K562 (cell line): ENCODE data around the gene PHKG1. TPM values are rescaled to one million over a fixed set of nuclear protein-coding genes. Genes with fewer than 3 reads are reported as not detected.

Experiments
- ATAC-seq: fragments of 200-7000 bp; cut with Tn5 transposase; 3 replicates; pipeline ENCODE4 v1.9.1; 2020; ENCODE audit warnings: moderate library complexity
- BruUV-seq: library from RNA; stranded (reverse); fragments of 400-500 nt; replicated peaks from 2 replicates; lab custom pipeline; 2021; lab: Mats Ljungman, UMichigan
- CTCF ChIA-PET: fragments of 300-600 bp; formaldehyde crosslinking; extraction: SDS; loops from one replicate; lab custom pipeline; 2021; ENCODE audit warnings: low intra/inter-chr PET ratio; lab: Yijun Ruan, JAX
- POLR2A ChIA-PET: fragments of 300-600, 350-650 bp; sonication (Branson Sonifier 250); formaldehyde crosslinking; extraction: SDS; loops from one replicate; lab custom pipeline; 2021; ENCODE audit warnings: antibody characterized with exemption, inconsistent platforms; lab: Yijun Ruan, JAX
- DNase-seq, 4 experiments: peaks; one replicate each; pipeline versions ENCODE4 v3.0.0 to v3.0.0-alpha.2; 2011 to 2018; ENCODE audit warnings: low spot score in 3 of 4, mixed read lengths in 3 of 4; ENCODE audit errors: extremely low read depth in 1 of 4
- FAIRE-seq: peaks from 2 replicates; lab custom pipeline; 2011; peaks lifted over from hg19 to GRCh38; lab: Jason Lieb, UNC
- H2AFZ ChIP-seq: 2 replicates; pipeline ENCODE4 v1.6.0; 2011; ENCODE audit warnings: low read depth, low read length, control low read depth, inconsistent platforms
- H3K27ac ChIP-seq: fragments of 200-600 bp; 3 replicates; pipeline ENCODE4 v1.8.0; 2011; ENCODE audit warnings: low read depth, mild to moderate bottlenecking, control low read depth, inconsistent platforms, low read length, moderate library complexity, mixed read lengths; ENCODE audit errors: extremely low read depth
- H3K27me3 ChIP-seq, 2 experiments: fragments of 300-600 bp in 1 of 2; 2 replicates in 1 of 2; 3 replicates in 1 of 2; pipeline versions ENCODE4 v1.6.0 to v1.8.0; 2011; ENCODE audit warnings: inconsistent platforms in 2 of 2, low read length in 2 of 2, mild to moderate bottlenecking in 1 of 2, mixed read lengths in 1 of 2, moderate library complexity in 1 of 2; ENCODE audit not compliant: control insufficient read depth in 2 of 2, insufficient read depth in 2 of 2
- H3K36me3 ChIP-seq: fragments of 300-600 bp; 3 replicates; pipeline ENCODE4 v1.8.0; 2011; ENCODE audit warnings: mild to moderate bottlenecking, low read length, inconsistent platforms; ENCODE audit not compliant: control insufficient read depth, insufficient read depth
- H3K4me1 ChIP-seq, 2 experiments: fragments of 200-600 bp in 1 of 2; replicated peaks in 1 of 2; 2 replicates in 1 of 2; 3 replicates in 1 of 2; pipeline versions ENCODE4 v1.5.1 to v1.8.0; 2011; ENCODE audit warnings: inconsistent platforms in 2 of 2, low read length in 2 of 2, mild to moderate bottlenecking in 1 of 2, mixed read lengths in 1 of 2, moderate library complexity in 1 of 2; ENCODE audit not compliant: control insufficient read depth in 2 of 2, insufficient read depth in 2 of 2
- H3K4me2 ChIP-seq: 2 replicates; pipeline ENCODE4 v1.6.1; 2011; ENCODE audit warnings: low read length, control low read depth, inconsistent platforms, mixed read lengths; ENCODE audit not compliant: insufficient read depth
- H3K4me3 ChIP-seq: fragments of 200-600 bp; sonication (generic), shearing (Covaris generic); 2 replicates; pipeline ENCODE4 v1.5.1; 2016; ENCODE audit warnings: control low read depth, inconsistent platforms
- H3K79me2 ChIP-seq: fragments of 200-600 bp; 3 replicates; pipeline ENCODE4 v1.8.0; 2011; ENCODE audit warnings: low read length, inconsistent platforms; ENCODE audit not compliant: control insufficient read depth, insufficient read depth
- H3K9ac ChIP-seq, 2 experiments: 2 replicates each; pipeline versions ENCODE4 v1.6.0 to v1.6.1; 2011; ENCODE audit warnings: low read depth in 2 of 2, low read length in 2 of 2, control low read depth in 1 of 2, inconsistent platforms in 1 of 2, mild to moderate bottlenecking in 1 of 2, mixed read lengths in 1 of 2; ENCODE audit not compliant: insufficient read depth in 1 of 2
- H3K9me1 ChIP-seq: one replicate; pipeline ENCODE4 v1.6.0; 2011; ENCODE audit warnings: inconsistent platforms, mild to moderate bottlenecking, low read length, moderate library complexity; ENCODE audit not compliant: control insufficient read depth, insufficient read depth
- H3K9me3 ChIP-seq: replicated peaks from 2 replicates; pipeline ENCODE4 v1.5.1; 2011; ENCODE audit warnings: low read depth, low read length, inconsistent platforms; ENCODE audit not compliant: control insufficient read depth, insufficient read depth
- H4K20me1 ChIP-seq: replicated peaks from 2 replicates; pipeline ENCODE4 v1.6.1; 2011; ENCODE audit warnings: low read length, inconsistent platforms, mixed read lengths; ENCODE audit not compliant: control insufficient read depth, insufficient read depth
- ATF3 ChIP-seq, 2 experiments: fragments of 450-650 bp in 1 of 2; sonication (generic) in 1 of 2; formaldehyde crosslinking in 1 of 2; IDR thresholded peaks in 1 of 2; conservative IDR thresholded peaks in 1 of 2; 2 replicates each; pipeline versions ENCODE4 v1.6.1 to v1.8.1; 2016 to 2023; ENCODE audit warnings: mild to moderate bottlenecking in 2 of 2, moderate library complexity in 2 of 2, inconsistent platforms in 1 of 2, missing genetic modification reagents in 1 of 2
- ATF7 ChIP-seq: fragments of 450-650 bp; IDR thresholded peaks from 2 replicates; pipeline ENCODE4 v1.7.1; 2014; ENCODE audit warnings: mild to moderate bottlenecking, moderate library complexity
- CREB3L1 ChIP-seq: fragments of 450-650 bp; IDR thresholded peaks from 2 replicates; pipeline ENCODE4 v1.6.1; 2014; ENCODE audit warnings: low read depth, mild to moderate bottlenecking, moderate library complexity, borderline replicate concordance
- ESRRA ChIP-seq: fragments of 450-650 bp; IDR thresholded peaks from 2 replicates; pipeline ENCODE4 v1.6.1; 2014; ENCODE audit warnings: low read depth, mild to moderate bottlenecking, moderate library complexity, borderline replicate concordance
- HMG20A ChIP-seq: fragments of 450-650 bp; formaldehyde crosslinking; conservative IDR thresholded peaks from 2 replicates; pipeline ENCODE4 v1.4.0; 2020; ENCODE audit warnings: mild to moderate bottlenecking, mixed read lengths
- KDM5B ChIP-seq: fragments of 200-600 bp; sonication (generic); IDR thresholded peaks from 2 replicates; pipeline ENCODE4 v1.6.1; 2012; ENCODE audit warnings: low read depth, mild to moderate bottlenecking, moderate library complexity, low read length, control low read depth, inconsistent platforms; ENCODE audit not compliant: insufficient replicate concordance
- NEUROD1 ChIP-seq: fragments of 150-350 bp; IDR thresholded peaks from 2 replicates; pipeline ENCODE4 v1.6.1; 2014; ENCODE audit warnings: borderline replicate concordance, low read length, low read depth; ENCODE audit not compliant: partially characterized antibody
- POLR2B ChIP-seq: fragments of 450-650 bp; IDR thresholded peaks from 2 replicates; pipeline ENCODE4 v1.6.1; 2018; ENCODE audit warnings: low read depth; ENCODE audit not compliant: partially characterized antibody
- POLR2H ChIP-seq: IDR thresholded peaks from 2 replicates; pipeline ENCODE4 v1.6.1; 2016; ENCODE audit warnings: missing genetic modification characterization, low read depth, mild to moderate bottlenecking, control low read depth, missing compliant biosample characterization, moderate library complexity
- RBFOX2 ChIP-seq: fragments of 200-400 bp; formaldehyde crosslinking; IDR thresholded peaks from 2 replicates; pipeline ENCODE4 v1.6.1; 2017; ENCODE audit warnings: low read depth, mild to moderate bottlenecking, low read length, moderate library complexity
- XRCC5 ChIP-seq: fragments of 200-400 bp; formaldehyde crosslinking; IDR thresholded peaks from 2 replicates; pipeline ENCODE4 v1.6.1; 2017; ENCODE audit warnings: low read depth, mild to moderate bottlenecking, low read length
- ZNF124 ChIP-seq: sonication (generic); formaldehyde crosslinking; IDR thresholded peaks from 2 replicates; pipeline ENCODE4 v1.8.1; 2022; ENCODE audit warnings: missing genetic modification reagents
- ZNF436 ChIP-seq: fragments of 250-450, 450-650 bp; sonication (Bioruptor Pico); formaldehyde crosslinking; IDR thresholded peaks from 2 replicates; pipeline ENCODE4 v1.7.0; 2020; ENCODE audit warnings: mild to moderate bottlenecking
- WGBS: fragments of 100-300 bp; shearing (Covaris generic); methylation state at CpG from one replicate; pipeline ENCODE4 v1.1.6; 2016; ENCODE audit warnings: low coverage, mixed read lengths; ENCODE audit not compliant: insufficient coverage; ENCODE audit errors: missing lambda C conversion rate; 5-methylcytosine and 5-hydroxymethylcytosine counted together
- in situ Hi-C: fragments of 300-500 bp; cut with MboI; formaldehyde crosslinking; loops from 4 replicates; pipeline ENCODE4 v1.15.0; 2018; ENCODE audit warnings: inconsistent platforms, mixed read lengths
- intact Hi-C: fragments of 100-400 bp; cut with micrococcal nuclease; formaldehyde crosslinking; loops from 2 replicates; pipeline ENCODE4 v1.14.2; 2022
- polyA plus RNA-seq, 8 experiments: library from polyadenylated mRNA; depleted of rRNA in 4 of 8; stranded (reverse) in 5 of 8; unstranded in 3 of 8; fragments of >200 nt; fragmentation: Nextera tagmentation in 2 of 8; fragmentation: Illumina TruSeq in 1 of 8; extraction: Ambion mirVana in 2 of 8; extraction: Trizol in 1 of 8; gene quantifications; 2 replicates each; pipeline versions ENCODE4 v1.2.1 to v1.2.3, GENCODE V29; 2011 to 2014; ENCODE audit warnings: inconsistent platforms in 1 of 8, missing spikeins in 1 of 8
- total RNA-seq, 7 experiments: library from RNA; depleted of rRNA in 6 of 7; stranded (reverse); fragments of >200 nt in 6 of 7; fragmentation: Illumina TruSeq in 2 of 7; extraction: Trizol in 2 of 7; gene quantifications; 2 replicates each; pipeline versions ENCODE4 v1.2.1 to v1.2.3, GENCODE V29; 2011 to 2021; ENCODE audit warnings: low replicate concordance in 1 of 7

Gene PHKG1
- total and polyA plus RNA-seq, 9 of the 15 experiments (the other 6 are each of a cell fraction or from before 2014, with no cell fraction given), result 0.10 to 0.83 (median 0.46) TPM

- H3K27me3 ChIP-seq, result no peaks in the 10 kb centered on the region
- WGBS, result under 1% methylated on average over 41 of the region's 49 CpGs
- H3K4me1 ChIP-seq, result peaks cover 28 to 40% of the 10 kb centered on the region in 2 experiments
- ChIA-PET POLR2A (interaction anchor here (0.8 to 5.0 kb wide), 7 partner anchors 10 to 40 kb away, joined by 3 to 40 read pairs (median 3); partner anchors contain the start of genes CCT6A and PSPH), CTCF (interaction anchor here (0.6 kb wide), 1 partner anchor 40 kb away, joined by 4 read pairs; no protein-coding TSS in a partner anchor)
- in situ Hi-C loops (no loop called here), intact Hi-C loops (loop anchor here (1.0 kb wide), 1 partner anchor 13 kb away; the partner anchor contains the start of genes CCT6A and PSPH)
- no peaks in the 10 kb centered on the region for H3K9me3 ChIP-seq
- peak within 1 kb of the TSS; percentile 79 to 99 for H3K9ac ChIP-seq
- H3K36me3 ChIP-seq, result peaks cover 62% of the 10 kb centered on the region
- H3K27ac ChIP-seq, result peak within 1 kb of the TSS; percentile 86
- H3K9me1 ChIP-seq, result no peaks in the 10 kb centered on the region
- FAIRE-seq, result peak; percentile 73
- no TSS peak for BruUV-seq
- peak within 1 kb of the TSS; percentile 64 for H2AFZ ChIP-seq
- H3K79me2 ChIP-seq, result peaks cover 48% of the 10 kb centered on the region
- H3K4me2 ChIP-seq, result peak within 1 kb of the TSS; percentile 82
- no peaks in the 10 kb centered on the region; the same call in 1 of the 2 replicates for H4K20me1 ChIP-seq
- peak; percentile 95 to 98 (median 97) for DNase-seq
- peak; percentile 92 for ATAC-seq
- H3K4me3 ChIP-seq, result peak within 1 kb of the TSS; percentile 57
- peak; percentile 97 for TF ChIP-seq POLR2B
- peak; percentile 54; the same call in 1 of the 2 replicates for TF ChIP-seq CREB3L1
- peak; percentile 70 for TF ChIP-seq KDM5B
- peak; percentile 43 for TF ChIP-seq NEUROD1
- TF ChIP-seq ZNF436 (CRISPR knock-in tag), result peak; percentile 70; the same call in 1 of the 2 replicates
- TF ChIP-seq RBFOX2, result peak; percentile 97
- TF ChIP-seq ESRRA, result 0 out of 2 replicates have a peak, but pooled peaks have one; percentile 32
- peak; percentile 77 for TF ChIP-seq POLR2H
- TF ChIP-seq ZNF124, result no peak
- TF ChIP-seq ATF3 (IDR thresholded peaks at IDR 0.05), result peak; percentile 67
- no peak for TF ChIP-seq ATF3 (CRISPR knock-in tag; conservative IDR thresholded peaks at IDR 0.05)
- TF ChIP-seq HMG20A (CRISPR knock-in tag), result no peak
- TF ChIP-seq ATF7, result peak; percentile 72; the same call in 1 of the 2 replicates
- TF ChIP-seq XRCC5, result 0 out of 2 replicates have a peak, but pooled peaks have one; percentile 17
These were observed 28.7 kb downstream of the PHKG1 start, which contains the start of gene SUMF2 for GRCh38 chr7:56063882-56064625. SUMF2 (plus strand) TSS chr7:56064286; CDS start chr7:56064312, 26 bp downstream.
